ENCODE results near the gene XYLB.

Gene XYLB

GRCh38 chr3:38368238-38368637, 21.7 kb downstream of the XYLB start:
- Histone ChIP-seq H3K27me3 (ENCODE audit: low read depth, low read length) (no peaks in the 10 kb centered on the region), H3K4me1 (ENCODE audit: control insufficient read depth in 1 of 2, insufficient read depth in 2 of 2, low read length in 2 of 2) (no peaks in the 10 kb centered on the region), H3K27ac (ENCODE audit: low read length) (no peak overlapping the region), H3K36me3 (ENCODE audit: control insufficient read depth in 1 of 2, insufficient read depth in 2 of 2, low read length in 2 of 2) (peaks cover 14 to 52% of the 10 kb centered on the region in 2 donors), H3K4me3 (ENCODE audit: low read depth in 1 of 2, low read length in 2 of 2) (no peak overlapping the region), H3K9me3 (ENCODE audit: control insufficient read depth in 1 of 2, low read length in 2 of 2) (no peaks in the 10 kb centered on the region)

GRCh38 chr3:38369186-38369585, 22.6 kb downstream of the XYLB start:
- Histone ChIP-seq H3K27me3 (ENCODE audit: low read depth, low read length) (no peaks in the 10 kb centered on the region), H3K9me3 (ENCODE audit: control insufficient read depth in 1 of 2, low read length in 2 of 2) (no peaks in the 10 kb centered on the region), H3K36me3 (ENCODE audit: control insufficient read depth in 1 of 2, insufficient read depth in 2 of 2, low read length in 2 of 2) (peaks cover 19 to 49% of the 10 kb centered on the region in 2 donors), H3K27ac (ENCODE audit: low read length) (no peak overlapping the region), H3K4me1 (ENCODE audit: control insufficient read depth in 1 of 2, insufficient read depth in 2 of 2, low read length in 2 of 2) (no peaks in the 10 kb centered on the region), H3K4me3 (ENCODE audit: low read depth in 1 of 2, low read length in 2 of 2) (no peak overlapping the region)

GRCh38 chr3:38370149-38370548, 23.6 kb downstream of the XYLB start:
- peaks cover 19 to 57% of the 10 kb centered on the region in 2 donors for H3K36me3 ChIP-seq (ENCODE audit: control insufficient read depth in 1 of 2, insufficient read depth in 2 of 2, low read length in 2 of 2)

GRCh38 chr3:38370861-38371260, 24.3 kb downstream of the XYLB start:
- H3K4me1 ChIP-seq (ENCODE audit: control insufficient read depth in 1 of 2, insufficient read depth in 2 of 2, low read length in 2 of 2) = no peaks in the 10 kb centered on the region
- no peaks in the 10 kb centered on the region for H3K9me3 ChIP-seq (ENCODE audit: control insufficient read depth in 1 of 2, low read length in 2 of 2)
- H3K27me3 ChIP-seq (ENCODE audit: low read depth, low read length) = no peaks in the 10 kb centered on the region
- peaks cover 14 to 59% of the 10 kb centered on the region in 2 donors for H3K36me3 ChIP-seq (ENCODE audit: control insufficient read depth in 1 of 2, insufficient read depth in 2 of 2, low read length in 2 of 2)
- H3K4me3 ChIP-seq (ENCODE audit: low read depth in 1 of 2, low read length in 2 of 2) = no peak overlapping the region
- no peak overlapping the region for H3K27ac ChIP-seq (ENCODE audit: low read length)

More at GRCh38 chr3:38370149-38370548, 23.6 kb downstream of the XYLB start:
- no peaks in the 10 kb centered on the region for H3K4me1 ChIP-seq (ENCODE audit: control insufficient read depth in 1 of 2, insufficient read depth in 2 of 2, low read length in 2 of 2)
- no peak overlapping the region for H3K4me3 ChIP-seq (ENCODE audit: low read depth in 1 of 2, low read length in 2 of 2)
- H3K9me3 ChIP-seq (ENCODE audit: control insufficient read depth in 1 of 2, low read length in 2 of 2) = no peaks in the 10 kb centered on the region
- no peak overlapping the region for H3K27ac ChIP-seq (ENCODE audit: low read length)
- H3K27me3 ChIP-seq (ENCODE audit: low read depth, low read length) = no peaks in the 10 kb centered on the region

- Histone ChIP-seq H3K27me3 (ENCODE audit: low read depth, low read length) (no peaks in the 10 kb centered on the region), H3K4me1 (ENCODE audit: control insufficient read depth in 1 of 2, insufficient read depth in 2 of 2, low read length in 2 of 2) (no peaks in the 10 kb centered on the region), H3K27ac (ENCODE audit: low read length) (no peak overlapping the region), H3K4me3 (ENCODE audit: low read depth in 1 of 2, low read length in 2 of 2) (no peak overlapping the region), H3K36me3 (ENCODE audit: control insufficient read depth in 1 of 2, insufficient read depth in 2 of 2, low read length in 2 of 2) (peaks cover 13 to 66% of the 10 kb centered on the region in 2 donors), H3K9me3 (ENCODE audit: control insufficient read depth in 1 of 2, low read length in 2 of 2) (no peaks in the 10 kb centered on the region)
These were observed 25.1 kb downstream of the XYLB start for GRCh38 chr3:38371541-38372213.

- peaks cover 13 to 66% of the 10 kb centered on the region in 2 donors for H3K36me3 ChIP-seq (ENCODE audit: control insufficient read depth in 1 of 2, insufficient read depth in 2 of 2, low read length in 2 of 2)
- no peaks in the 10 kb centered on the region for H3K27me3 ChIP-seq (ENCODE audit: low read depth, low read length)
- H3K27ac ChIP-seq (ENCODE audit: low read length) = no peak overlapping the region
- no peak overlapping the region for H3K4me3 ChIP-seq (ENCODE audit: low read depth in 1 of 2, low read length in 2 of 2)
- no peaks in the 10 kb centered on the region for H3K9me3 ChIP-seq (ENCODE audit: control insufficient read depth in 1 of 2, low read length in 2 of 2)
- no peaks in the 10 kb centered on the region for H3K4me1 ChIP-seq (ENCODE audit: control insufficient read depth in 1 of 2, insufficient read depth in 2 of 2, low read length in 2 of 2)
These were observed 25.6 kb downstream of the XYLB start for GRCh38 chr3:38372214-38372601.

- Histone ChIP-seq H3K36me3 (ENCODE audit: control insufficient read depth in 1 of 2, insufficient read depth in 2 of 2, low read length in 2 of 2) (peaks cover 5 to 68% of the 10 kb centered on the region in 2 donors), H3K4me3 (ENCODE audit: low read depth in 1 of 2, low read length in 2 of 2) (no peak overlapping the region), H3K27ac (ENCODE audit: low read length) (no peak overlapping the region), H3K4me1 (ENCODE audit: control insufficient read depth in 1 of 2, insufficient read depth in 2 of 2, low read length in 2 of 2) (no peaks in the 10 kb centered on the region), H3K9me3 (ENCODE audit: control insufficient read depth in 1 of 2, low read length in 2 of 2) (no peaks in the 10 kb centered on the region), H3K27me3 (ENCODE audit: low read depth, low read length) (no peaks in the 10 kb centered on the region)
These were observed 27.6 kb downstream of the XYLB start for GRCh38 chr3:38374221-38374620.

GRCh38 chr3:38375072-38375471, 28.5 kb downstream of the XYLB start:
- H3K27me3 ChIP-seq (ENCODE audit: low read depth, low read length) = no peaks in the 10 kb centered on the region
- no peak overlapping the region for H3K4me3 ChIP-seq (ENCODE audit: low read depth in 1 of 2, low read length in 2 of 2)
- no peaks in the 10 kb centered on the region for H3K9me3 ChIP-seq (ENCODE audit: control insufficient read depth in 1 of 2, low read length in 2 of 2)
- peaks cover 10 to 74% of the 10 kb centered on the region in 2 donors for H3K36me3 ChIP-seq (ENCODE audit: control insufficient read depth in 1 of 2, insufficient read depth in 2 of 2, low read length in 2 of 2)
- no peaks in the 10 kb centered on the region for H3K4me1 ChIP-seq (ENCODE audit: control insufficient read depth in 1 of 2, insufficient read depth in 2 of 2, low read length in 2 of 2)
- H3K27ac ChIP-seq (ENCODE audit: low read length) = no peak overlapping the region

- Histone ChIP-seq H3K4me3 (ENCODE audit: low read depth in 1 of 2, low read length in 2 of 2) (no peak overlapping the region), H3K36me3 (ENCODE audit: control insufficient read depth in 1 of 2, insufficient read depth in 2 of 2, low read length in 2 of 2) (peaks cover 13 to 74% of the 10 kb centered on the region in 2 donors), H3K27ac (ENCODE audit: low read length) (no peak overlapping the region), H3K9me3 (ENCODE audit: control insufficient read depth in 1 of 2, low read length in 2 of 2) (no peaks in the 10 kb centered on the region), H3K27me3 (ENCODE audit: low read depth, low read length) (no peaks in the 10 kb centered on the region), H3K4me1 (ENCODE audit: control insufficient read depth in 1 of 2, insufficient read depth in 2 of 2, low read length in 2 of 2) (no peaks in the 10 kb centered on the region)
These were observed 29.0 kb downstream of the XYLB start for GRCh38 chr3:38375488-38376097.

GRCh38 chr3:38376098-38376816, 29.7 kb downstream of the XYLB start:
- no peaks in the 10 kb centered on the region for H3K9me3 ChIP-seq (ENCODE audit: control insufficient read depth in 1 of 2, low read length in 2 of 2)
- H3K27ac ChIP-seq (ENCODE audit: low read length) = no peak overlapping the region
- no peak overlapping the region for H3K4me3 ChIP-seq (ENCODE audit: low read depth in 1 of 2, low read length in 2 of 2)
- H3K4me1 ChIP-seq (ENCODE audit: control insufficient read depth in 1 of 2, insufficient read depth in 2 of 2, low read length in 2 of 2) = no peaks in the 10 kb centered on the region
- no peaks in the 10 kb centered on the region for H3K27me3 ChIP-seq (ENCODE audit: low read depth, low read length)
- peaks cover 15 to 75% of the 10 kb centered on the region in 2 donors for H3K36me3 ChIP-seq (ENCODE audit: control insufficient read depth in 1 of 2, insufficient read depth in 2 of 2, low read length in 2 of 2)

GRCh38 chr3:38379201-38379770, 32.7 kb downstream of the XYLB start:
- H3K36me3 ChIP-seq (ENCODE audit: control insufficient read depth in 1 of 2, insufficient read depth in 2 of 2, low read length in 2 of 2) = peaks cover 11 to 54% of the 10 kb centered on the region in 2 donors
- no peak overlapping the region for H3K27ac ChIP-seq (ENCODE audit: low read length)
- H3K27me3 ChIP-seq (ENCODE audit: low read depth, low read length) = no peaks in the 10 kb centered on the region
- no peak overlapping the region for H3K4me3 ChIP-seq (ENCODE audit: low read depth in 1 of 2, low read length in 2 of 2)
- no peaks in the 10 kb centered on the region for H3K4me1 ChIP-seq (ENCODE audit: control insufficient read depth in 1 of 2, insufficient read depth in 2 of 2, low read length in 2 of 2)
- H3K9me3 ChIP-seq (ENCODE audit: control insufficient read depth in 1 of 2, low read length in 2 of 2) = no peaks in the 10 kb centered on the region

All from muscle layer of duodenum (tissue), 2 donors.